OCI-LY7 (cell line): Measurements from ENCODE around the gene TRPM3. TPM values are rescaled to one million over a fixed set of nuclear protein-coding genes. Genes with fewer than 3 reads are reported as not detected.

Experiments
- BruUV-seq: library from RNA; stranded (reverse); fragments of 400-500 nt; replicated peaks from 2 replicates; lab custom pipeline; 2021; lab: Mats Ljungman, UMichigan
- CTCF ChIA-PET: fragments of 300-600 bp; sonication (Branson Sonifier 250); formaldehyde crosslinking; loops from one replicate; lab custom pipeline; 2022; ENCODE audit warnings: antibody characterized with exemption; ENCODE audit not compliant: unreplicated experiment; lab: Charles Lee
- POLR2A ChIA-PET: fragments of 300-600 bp; sonication (Branson Sonifier 250); formaldehyde crosslinking; loops from one replicate; lab custom pipeline; 2022; ENCODE audit warnings: antibody characterized with exemption; lab: Charles Lee
- DNase-seq: peaks from one replicate; pipeline ENCODE4 v3.0.0-alpha.2; 2015; ENCODE audit warnings: low spot score
- H2AFZ ChIP-seq: fragments of 200-600 bp; sonication (generic), shearing (Covaris generic); 2 replicates; pipeline ENCODE4 v1.6.1; 2014; ENCODE audit warnings: mild to moderate bottlenecking, antibody characterized with exemption, low read length, moderate library complexity
- H3K27ac ChIP-seq: fragments of 200-600 bp; sonication (generic); 2 replicates; pipeline ENCODE4 v1.5.1; 2014; ENCODE audit warnings: mixed run types, low read depth, mild to moderate bottlenecking, moderate library complexity, low read length, inconsistent platforms; ENCODE audit not compliant: poor library complexity, severe bottlenecking
- H3K36me3 ChIP-seq: fragments of 200-600 bp; sonication (generic); 2 replicates; pipeline ENCODE4 v1.6.1; 2014; ENCODE audit warnings: mild to moderate bottlenecking, antibody characterized with exemption, low read length, moderate library complexity, mixed read lengths; ENCODE audit not compliant: insufficient read depth
- H3K4me1 ChIP-seq: fragments of 200-600 bp; sonication (generic); 2 replicates; pipeline ENCODE4 v1.5.1; 2014; ENCODE audit warnings: mild to moderate bottlenecking, low read length; ENCODE audit not compliant: insufficient read depth, poor library complexity, severe bottlenecking
- H3K4me2 ChIP-seq: fragments of 200-600 bp; sonication (generic); 2 replicates; pipeline ENCODE4 v1.6.1; 2014; ENCODE audit warnings: mild to moderate bottlenecking, low read length
- H3K4me3 ChIP-seq: fragments of 200-600 bp; sonication (generic); 2 replicates; pipeline ENCODE4 v1.5.1; 2014; ENCODE audit warnings: mild to moderate bottlenecking, low read depth, low read length; ENCODE audit not compliant: poor library complexity, severe bottlenecking
- H3K79me2 ChIP-seq: fragments of 200-600 bp; sonication (generic); 2 replicates; pipeline ENCODE4 v1.6.1; 2016; ENCODE audit warnings: low read depth, mild to moderate bottlenecking, low read length, moderate library complexity, mixed read lengths; ENCODE audit not compliant: insufficient read depth
- H3K9me2 ChIP-seq: fragments of 200-600 bp; sonication (generic); 2 replicates; pipeline ENCODE4 v1.6.1; 2016; ENCODE audit warnings: mild to moderate bottlenecking, low read length, mixed read lengths; ENCODE audit not compliant: insufficient read depth
- H3K9me3 ChIP-seq: fragments of 200-600 bp; sonication (generic); 2 replicates; pipeline ENCODE4 v1.6.1; 2014; ENCODE audit warnings: mild to moderate bottlenecking, mixed run types, low read length, mixed read lengths
- H4K20me1 ChIP-seq: fragments of 200-600 bp; sonication (generic); 2 replicates; pipeline ENCODE4 v1.6.1; 2014; ENCODE audit warnings: mild to moderate bottlenecking, antibody characterized with exemption, low read length, moderate library complexity, mixed read lengths; ENCODE audit not compliant: insufficient read depth
- EZH2phosphoT487 ChIP-seq: fragments of 200-600 bp; sonication (generic); IDR thresholded peaks from 2 replicates; pipeline ENCODE4 v1.6.1; 2018; ENCODE audit warnings: low read depth, borderline replicate concordance, mild to moderate bottlenecking, mixed run types, antibody characterized with exemption, low read length, moderate library complexity, mixed read lengths
- intact Hi-C: fragments of 100-400 bp; cut with micrococcal nuclease; formaldehyde crosslinking; loops from one replicate; pipeline ENCODE4 v1.10.0; 2022; ENCODE audit not compliant: unreplicated experiment
- total RNA-seq, 2 experiments: library from RNA; depleted of rRNA in 1 of 2; stranded (reverse); fragments of >200 nt in 1 of 2; shearing (Covaris generic) in 1 of 2; gene quantifications; 2 replicates each; pipeline ENCODE4 v1.2.3, GENCODE V29; 2014 to 2022
- TF ChIP-seq, protein P1 (sequence below): fragments of 200-600 bp; sonication (generic); conservative IDR thresholded peaks from 2 replicates; pipeline ENCODE4 v1.5.1; 2014; ENCODE audit warnings: mild to moderate bottlenecking, antibody characterized with exemption, low read length, moderate library complexity, mixed read lengths

Gene TRPM3
- total RNA-seq, 2 experiments from 2014 or later, result not detected

DNA sequence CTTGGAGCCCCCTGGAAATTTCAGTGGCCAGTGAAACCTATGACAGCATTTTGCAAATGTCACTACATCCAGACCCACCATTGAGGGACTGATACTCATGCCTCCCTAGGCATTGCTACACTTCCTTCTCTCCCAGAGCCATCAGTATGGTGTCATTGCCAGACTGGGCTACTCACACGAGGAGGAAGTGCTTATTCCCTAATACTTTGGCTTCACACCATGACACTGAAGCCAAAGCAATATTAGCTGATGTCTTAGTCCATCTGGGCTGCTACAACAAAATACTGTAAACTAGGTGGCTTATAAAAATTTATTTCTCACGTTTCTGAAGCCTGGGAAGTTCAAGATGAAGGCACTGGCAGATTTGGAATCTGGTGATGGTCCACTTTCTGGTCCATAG lies 22.6 kb downstream of the TRPM3 start:
- Histone ChIP-seq H3K4me2 (no peak overlapping the region), H3K36me3 (no peaks in the 10 kb centered on the region), H3K79me2 (no peaks in the 10 kb centered on the region), H2AFZ (no peak overlapping the region), H3K9me3 (no peaks in the 10 kb centered on the region), H4K20me1 (no peaks in the 10 kb centered on the region), H3K27ac (no peak overlapping the region), H3K9me2 (no peaks in the 10 kb centered on the region), H3K4me1 (no peaks in the 10 kb centered on the region), H3K4me3 (no peak overlapping the region)
- no TSS peak for BruUV-seq
- ChIA-PET CTCF (no interaction called here), POLR2A (interaction anchor here (0.5 to 0.8 kb wide), 2 partner anchors 10 to 55 kb away, joined by 3 to 4 read pairs; no protein-coding TSS in a partner anchor)
- intact Hi-C loops, result no loop called here
- no peak for DNase-seq
- TF ChIP-seq, protein P1, sequence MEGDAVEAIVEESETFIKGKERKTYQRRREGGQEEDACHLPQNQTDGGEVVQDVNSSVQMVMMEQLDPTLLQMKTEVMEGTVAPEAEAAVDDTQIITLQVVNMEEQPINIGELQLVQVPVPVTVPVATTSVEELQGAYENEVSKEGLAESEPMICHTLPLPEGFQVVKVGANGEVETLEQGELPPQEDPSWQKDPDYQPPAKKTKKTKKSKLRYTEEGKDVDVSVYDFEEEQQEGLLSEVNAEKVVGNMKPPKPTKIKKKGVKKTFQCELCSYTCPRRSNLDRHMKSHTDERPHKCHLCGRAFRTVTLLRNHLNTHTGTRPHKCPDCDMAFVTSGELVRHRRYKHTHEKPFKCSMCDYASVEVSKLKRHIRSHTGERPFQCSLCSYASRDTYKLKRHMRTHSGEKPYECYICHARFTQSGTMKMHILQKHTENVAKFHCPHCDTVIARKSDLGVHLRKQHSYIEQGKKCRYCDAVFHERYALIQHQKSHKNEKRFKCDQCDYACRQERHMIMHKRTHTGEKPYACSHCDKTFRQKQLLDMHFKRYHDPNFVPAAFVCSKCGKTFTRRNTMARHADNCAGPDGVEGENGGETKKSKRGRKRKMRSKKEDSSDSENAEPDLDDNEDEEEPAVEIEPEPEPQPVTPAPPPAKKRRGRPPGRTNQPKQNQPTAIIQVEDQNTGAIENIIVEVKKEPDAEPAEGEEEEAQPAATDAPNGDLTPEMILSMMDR, result no peak
- TF ChIP-seq EZH2phosphoT487, result no peak

DNA sequence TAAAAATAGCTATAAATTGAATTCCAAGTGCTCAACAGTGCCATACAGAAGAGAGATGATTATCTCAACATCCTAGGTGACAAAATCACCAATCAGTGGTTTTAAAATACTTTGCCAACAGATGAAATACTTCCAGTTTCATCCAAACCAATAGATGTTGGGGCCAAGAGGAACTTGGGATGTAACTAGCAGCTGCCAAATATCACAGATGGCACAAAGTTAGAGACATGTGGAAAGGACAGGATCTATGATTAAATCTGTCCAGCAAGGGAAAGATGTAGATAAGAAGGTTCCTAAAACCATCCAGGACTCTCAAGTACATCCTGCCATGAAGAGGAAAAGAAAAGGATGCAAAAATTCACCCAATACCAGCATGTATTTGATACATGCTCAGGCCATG lies 23.8 kb downstream of the TRPM3 start:
- no peaks in the 10 kb centered on the region for H3K9me3 ChIP-seq
- BruUV-seq, result no TSS peak
- POLR2A ChIA-PET, result no interaction called here
- intact Hi-C loops, result no loop called here
- no peaks in the 10 kb centered on the region for H4K20me1 ChIP-seq
- H3K4me3 ChIP-seq, result no peak overlapping the region
- CTCF ChIA-PET, result no interaction called here
- H3K9me2 ChIP-seq, result no peaks in the 10 kb centered on the region
- no peaks in the 10 kb centered on the region for H3K36me3 ChIP-seq
- no peak overlapping the region for H2AFZ ChIP-seq
- H3K27ac ChIP-seq, result no peak overlapping the region
- H3K79me2 ChIP-seq, result no peaks in the 10 kb centered on the region
- no peak for TF ChIP-seq EZH2phosphoT487
- TF ChIP-seq, protein P1, result no peak
- no peak for DNase-seq
- no peak overlapping the region for H3K4me2 ChIP-seq
- H3K4me1 ChIP-seq, result no peaks in the 10 kb centered on the region

DNA sequence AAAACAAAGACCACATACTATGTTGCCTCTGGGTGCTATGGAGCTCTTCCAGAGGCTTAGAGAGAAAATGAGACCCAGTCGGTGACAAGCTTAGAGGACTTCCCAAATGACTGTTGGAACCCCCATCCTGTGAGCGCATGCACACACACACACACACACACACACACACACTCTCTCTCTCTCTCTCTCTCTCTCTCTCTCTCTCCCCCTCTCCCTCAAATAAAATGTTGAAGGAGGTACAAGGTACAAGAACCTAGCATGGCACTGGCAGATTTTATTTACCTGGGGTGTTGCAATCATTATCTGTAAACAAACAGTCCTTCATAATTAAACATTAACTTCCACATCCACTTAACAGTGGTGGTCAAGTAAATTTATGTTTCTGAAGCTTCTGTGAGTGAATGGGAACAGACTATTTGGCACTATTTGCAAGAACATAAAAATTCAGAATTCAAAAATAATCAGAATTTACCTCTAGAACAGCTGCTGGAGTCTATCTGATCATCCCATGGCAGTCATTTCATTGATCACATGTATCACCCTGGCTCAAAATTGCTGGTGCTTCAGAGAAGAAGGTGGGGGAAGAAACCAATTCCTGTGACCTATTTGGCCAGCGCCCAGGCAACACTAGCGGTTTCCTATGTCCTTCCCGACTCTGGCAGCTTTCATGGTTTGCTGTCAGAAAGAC lies 24.9 kb downstream of the TRPM3 start:
- DNase-seq, result no peak
- no peak overlapping the region for H3K4me3 ChIP-seq
- no peaks in the 10 kb centered on the region for H3K4me1 ChIP-seq
- BruUV-seq, result no TSS peak
- POLR2A ChIA-PET, result interaction anchor here (1.0 kb wide), 1 partner anchor 29 kb away, joined by 3 read pairs; no protein-coding TSS in a partner anchor
- no peak overlapping the region for H3K27ac ChIP-seq
- no peaks in the 10 kb centered on the region for H3K79me2 ChIP-seq
- intact Hi-C loops, result no loop called here
- no peaks in the 10 kb centered on the region for H3K9me2 ChIP-seq
- H2AFZ ChIP-seq, result no peak overlapping the region
- H4K20me1 ChIP-seq, result no peaks in the 10 kb centered on the region
- TF ChIP-seq, protein P1, result no peak
- TF ChIP-seq EZH2phosphoT487, result no peak
- no peak overlapping the region for H3K4me2 ChIP-seq
- CTCF ChIA-PET, result no interaction called here
- no peaks in the 10 kb centered on the region for H3K36me3 ChIP-seq
- no peaks in the 10 kb centered on the region for H3K9me3 ChIP-seq
